Esophagus squamous epithelium (tissue), 4 donors: ENCODE measurements around the gene ZNF831.

Source experiments
- POLR2A ChIP-seq, 4 donors: fragments of 450-650 bp; IDR thresholded peaks; one replicate each; pipeline ENCODE4 v1.6.1; 2017; ENCODE audit warnings: antibody characterized with exemption in 4 of 4, mild to moderate bottlenecking in 4 of 4, moderate library complexity in 3 of 4
- TF ChIP-seq, protein P1 (sequence below), 6 experiments: fragments of 450-650 bp in 4 of 6; fragments of 200-600 bp in 2 of 6; sonication (generic) in 2 of 6; IDR thresholded peaks; one replicate each; pipeline ENCODE4 v1.5.1; 2016 to 2019; ENCODE audit warnings: antibody characterized with exemption in 6 of 6, mild to moderate bottlenecking in 4 of 6, moderate library complexity in 4 of 6

DNA sequence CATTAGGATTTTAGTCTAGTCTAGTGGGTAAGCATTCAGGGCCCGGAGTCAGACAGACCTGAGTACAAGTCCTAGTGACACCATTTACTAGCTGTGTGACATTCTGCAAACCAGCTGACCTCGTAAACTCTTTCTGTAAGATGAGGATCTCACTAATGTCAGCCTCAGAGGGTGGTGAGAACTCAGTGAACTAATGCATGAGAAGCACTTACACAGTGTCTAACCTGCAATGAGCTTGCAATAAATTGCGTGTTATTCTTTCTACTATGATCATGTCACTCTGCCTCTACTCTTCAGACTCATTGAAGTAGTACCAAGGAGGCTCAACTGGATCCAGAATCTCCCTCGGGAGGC, 41.1 kb upstream of the ZNF831 start:
- TF ChIP-seq, protein P1, sequence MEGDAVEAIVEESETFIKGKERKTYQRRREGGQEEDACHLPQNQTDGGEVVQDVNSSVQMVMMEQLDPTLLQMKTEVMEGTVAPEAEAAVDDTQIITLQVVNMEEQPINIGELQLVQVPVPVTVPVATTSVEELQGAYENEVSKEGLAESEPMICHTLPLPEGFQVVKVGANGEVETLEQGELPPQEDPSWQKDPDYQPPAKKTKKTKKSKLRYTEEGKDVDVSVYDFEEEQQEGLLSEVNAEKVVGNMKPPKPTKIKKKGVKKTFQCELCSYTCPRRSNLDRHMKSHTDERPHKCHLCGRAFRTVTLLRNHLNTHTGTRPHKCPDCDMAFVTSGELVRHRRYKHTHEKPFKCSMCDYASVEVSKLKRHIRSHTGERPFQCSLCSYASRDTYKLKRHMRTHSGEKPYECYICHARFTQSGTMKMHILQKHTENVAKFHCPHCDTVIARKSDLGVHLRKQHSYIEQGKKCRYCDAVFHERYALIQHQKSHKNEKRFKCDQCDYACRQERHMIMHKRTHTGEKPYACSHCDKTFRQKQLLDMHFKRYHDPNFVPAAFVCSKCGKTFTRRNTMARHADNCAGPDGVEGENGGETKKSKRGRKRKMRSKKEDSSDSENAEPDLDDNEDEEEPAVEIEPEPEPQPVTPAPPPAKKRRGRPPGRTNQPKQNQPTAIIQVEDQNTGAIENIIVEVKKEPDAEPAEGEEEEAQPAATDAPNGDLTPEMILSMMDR (IDR thresholded peaks at IDR 0.05), result no peak
- no peak for TF ChIP-seq POLR2A (IDR thresholded peaks at IDR 0.05)
